Fibroblast of pulmonary artery (primary cell): ENCODE data around the gene POLR1B.

Source experiments
- DNase-seq: peaks from one replicate; pipeline ENCODE4 v3.0.0-alpha.2; 2010; ENCODE audit warnings: low read depth
- H3K4me3 ChIP-seq: replicated peaks from 2 replicates; pipeline ENCODE4 v1.5.1; 2011; ENCODE audit warnings: low read depth, mild to moderate bottlenecking, control low read depth, low read length, moderate library complexity
- CTCF ChIP-seq: IDR thresholded peaks from 2 replicates; pipeline ENCODE4 v1.5.1; 2011; ENCODE audit warnings: mild to moderate bottlenecking, control low read depth, low read length, inconsistent platforms; ENCODE audit errors: missing control alignments

POLR1B gene

GRCh38 chr2:112622528-112622849 is 80.2 kb downstream of the POLR1B start:
- no peak for TF ChIP-seq CTCF
- H3K4me3 ChIP-seq: no peak overlapping the region
- DNase-seq: peak; percentile 92

- peak overlapping the region; percentile 24 for H3K4me3 ChIP-seq
- no peak for TF ChIP-seq CTCF
- peak; percentile 76 for DNase-seq
Measured at GRCh38 chr2:112623913-112624777, 81.9 kb downstream of the POLR1B start.

GRCh38 chr2:112625474-112626114 is 83.3 kb downstream of the POLR1B start:
- no peak for DNase-seq
- no peak for TF ChIP-seq CTCF
- H3K4me3 ChIP-seq: no peak overlapping the region

- peak; percentile 79 for DNase-seq
Measured at GRCh38 chr2:112626604-112627059, 84.4 kb downstream of the POLR1B start.

More at GRCh38 chr2:112626604-112627059, 84.4 kb downstream of the POLR1B start:
- peak overlapping the region; percentile 26 for H3K4me3 ChIP-seq
- peak; percentile 89 for TF ChIP-seq CTCF
